Type B pancreatic cell (in vitro differentiated cells): ENCODE data around the gene TRMT44. TPM values are rescaled to one million over a fixed set of nuclear protein-coding genes. Genes with fewer than 3 reads are reported as not detected.

Experiments
- DNase-seq: peaks from one replicate; pipeline ENCODE4 v3.0.0; 2021; ENCODE audit warnings: mixed read lengths; ENCODE audit not compliant: unreplicated experiment; ENCODE audit errors: extremely low spot score
- H3K27ac Mint-ChIP-seq: 2 replicates; pipeline ENCODE4 v1.8.0; 2021; ENCODE audit warnings: mild to moderate bottlenecking, mixed read lengths
- H3K27me3 Mint-ChIP-seq: 2 replicates; pipeline ENCODE4 v1.8.0; 2021; ENCODE audit warnings: mixed read lengths
- H3K36me3 Mint-ChIP-seq: 2 replicates; pipeline ENCODE4 v1.8.0; 2021; ENCODE audit warnings: mixed read lengths
- H3K4me1 Mint-ChIP-seq: one replicate; pipeline ENCODE4 v1.8.0; 2021; ENCODE audit warnings: mixed read lengths; ENCODE audit not compliant: unreplicated experiment
- H3K4me3 Mint-ChIP-seq: 2 replicates; pipeline ENCODE4 v1.8.0; 2021; ENCODE audit warnings: mild to moderate bottlenecking, mixed read lengths
- H3K9me3 Mint-ChIP-seq: 2 replicates; pipeline ENCODE4 v1.8.0; 2021; ENCODE audit warnings: mixed read lengths
- total RNA-seq: library from RNA; stranded (reverse); gene quantifications from 2 replicates; pipeline ENCODE4 v1.2.1, GENCODE V29; 2021; ENCODE audit warnings: low replicate concordance
- TF ChIP-seq, protein P1 (sequence below): fragments of 200-600 bp; sonication (generic); conservative IDR thresholded peaks from 2 replicates; pipeline ENCODE4 v1.5.0; 2021; ENCODE audit warnings: antibody characterized with exemption, mild to moderate bottlenecking

The TRMT44 gene
- total RNA-seq, 1 donor from 2014 or later: 32.3 TPM

DNA sequence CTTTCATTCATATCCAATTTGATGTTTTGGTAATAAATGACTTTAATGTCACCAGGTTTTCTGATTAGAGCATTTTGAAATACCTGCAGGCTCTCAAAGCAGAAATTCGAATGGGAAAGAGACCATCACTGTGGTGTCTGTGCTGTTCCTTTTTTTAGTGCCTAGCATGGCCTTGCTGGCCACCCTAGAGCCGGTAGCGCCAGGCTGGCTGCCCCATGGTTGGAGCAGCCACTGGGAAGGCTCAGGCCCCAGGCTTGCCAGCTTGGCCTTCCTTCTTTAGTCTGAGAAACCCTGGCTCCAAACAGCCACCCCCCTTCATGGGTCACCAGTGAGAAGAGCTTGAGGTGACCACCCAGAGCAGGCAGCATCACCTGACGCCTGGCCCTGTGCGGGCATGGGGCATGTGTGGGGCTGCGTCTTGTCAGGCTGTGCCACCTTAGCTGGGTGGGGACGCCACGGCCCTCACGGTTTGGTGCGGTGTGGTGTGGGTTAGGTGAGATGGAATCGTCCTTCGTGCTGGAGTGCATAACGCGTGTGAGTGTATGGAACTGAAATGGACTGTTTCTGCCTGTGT, 30.0 kb downstream of the TRMT44 start:
- no peak overlapping the region for H3K27ac Mint-ChIP-seq
- peaks cover 7% of the 10 kb centered on the region for H3K4me1 Mint-ChIP-seq
- TF ChIP-seq, protein P1, sequence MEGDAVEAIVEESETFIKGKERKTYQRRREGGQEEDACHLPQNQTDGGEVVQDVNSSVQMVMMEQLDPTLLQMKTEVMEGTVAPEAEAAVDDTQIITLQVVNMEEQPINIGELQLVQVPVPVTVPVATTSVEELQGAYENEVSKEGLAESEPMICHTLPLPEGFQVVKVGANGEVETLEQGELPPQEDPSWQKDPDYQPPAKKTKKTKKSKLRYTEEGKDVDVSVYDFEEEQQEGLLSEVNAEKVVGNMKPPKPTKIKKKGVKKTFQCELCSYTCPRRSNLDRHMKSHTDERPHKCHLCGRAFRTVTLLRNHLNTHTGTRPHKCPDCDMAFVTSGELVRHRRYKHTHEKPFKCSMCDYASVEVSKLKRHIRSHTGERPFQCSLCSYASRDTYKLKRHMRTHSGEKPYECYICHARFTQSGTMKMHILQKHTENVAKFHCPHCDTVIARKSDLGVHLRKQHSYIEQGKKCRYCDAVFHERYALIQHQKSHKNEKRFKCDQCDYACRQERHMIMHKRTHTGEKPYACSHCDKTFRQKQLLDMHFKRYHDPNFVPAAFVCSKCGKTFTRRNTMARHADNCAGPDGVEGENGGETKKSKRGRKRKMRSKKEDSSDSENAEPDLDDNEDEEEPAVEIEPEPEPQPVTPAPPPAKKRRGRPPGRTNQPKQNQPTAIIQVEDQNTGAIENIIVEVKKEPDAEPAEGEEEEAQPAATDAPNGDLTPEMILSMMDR: no peak
- no peak overlapping the region for H3K4me3 Mint-ChIP-seq
- no peaks in the 10 kb centered on the region for H3K9me3 Mint-ChIP-seq
- peaks cover under 1% of the 10 kb centered on the region for H3K36me3 Mint-ChIP-seq
- no peak for DNase-seq
- no peaks in the 10 kb centered on the region for H3K27me3 Mint-ChIP-seq

- TF ChIP-seq, protein P1: no peak
- H3K27me3 Mint-ChIP-seq: no peaks in the 10 kb centered on the region
- H3K27ac Mint-ChIP-seq: no peak overlapping the region
- H3K4me3 Mint-ChIP-seq: no peak overlapping the region
- peaks cover 7% of the 10 kb centered on the region for H3K4me1 Mint-ChIP-seq
- no peak for DNase-seq
- peaks cover 4% of the 10 kb centered on the region for H3K36me3 Mint-ChIP-seq
- no peaks in the 10 kb centered on the region for H3K9me3 Mint-ChIP-seq
Observed at GRCh38 chr4:8471211-8471875, 30.8 kb downstream of the TRMT44 start.

GRCh38 chr4:8472158-8472688, 31.6 kb downstream of the TRMT44 start:
- Mint-ChIP-seq H3K27ac (peak overlapping the region; percentile 69), H3K4me1 (peaks cover 7% of the 10 kb centered on the region), H3K9me3 (no peaks in the 10 kb centered on the region), H3K36me3 (peaks cover 6% of the 10 kb centered on the region), H3K27me3 (no peaks in the 10 kb centered on the region), H3K4me3 (no peak overlapping the region)
- TF ChIP-seq, protein P1: no peak
- DNase-seq: no peak

DNA sequence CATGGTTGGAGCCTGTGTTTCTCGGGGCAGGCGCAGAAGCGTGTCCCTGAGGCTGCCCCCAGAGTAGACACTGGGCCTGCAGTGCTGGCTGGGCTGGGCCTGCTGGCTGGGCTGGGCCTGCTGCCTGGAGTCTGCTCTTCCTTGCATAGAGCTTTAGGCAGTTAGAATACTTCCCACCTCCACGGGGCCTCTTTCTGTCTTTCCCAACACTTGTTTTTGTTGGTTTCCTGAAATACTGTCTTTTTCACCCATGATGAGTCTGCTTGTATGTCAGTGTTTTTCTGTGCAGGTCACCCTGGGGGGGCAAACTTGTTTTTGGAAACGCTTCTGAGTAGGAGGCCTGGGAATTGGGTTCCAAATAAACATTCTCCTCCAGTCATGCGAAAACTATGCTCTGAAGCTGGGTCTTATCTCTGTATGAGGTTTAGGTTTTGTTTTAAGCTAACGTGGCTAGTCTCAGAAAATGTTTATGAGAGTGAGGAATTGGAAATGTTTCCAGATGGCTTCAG, 32.2 kb downstream of the TRMT44 start:
- peaks cover 7% of the 10 kb centered on the region for H3K4me1 Mint-ChIP-seq
- TF ChIP-seq, protein P1: no peak
- no peak for DNase-seq
- H3K27ac Mint-ChIP-seq: peak overlapping the region; percentile 69
- peaks cover 6% of the 10 kb centered on the region for H3K36me3 Mint-ChIP-seq
- no peaks in the 10 kb centered on the region for H3K9me3 Mint-ChIP-seq
- H3K27me3 Mint-ChIP-seq: no peaks in the 10 kb centered on the region
- H3K4me3 Mint-ChIP-seq: no peak overlapping the region

GRCh38 chr4:8473198-8473919, 32.8 kb downstream of the TRMT44 start:
- H3K4me1 Mint-ChIP-seq: peaks cover 7% of the 10 kb centered on the region
- no peak overlapping the region for H3K4me3 Mint-ChIP-seq
- TF ChIP-seq, protein P1: no peak

More at GRCh38 chr4:8473198-8473919, 32.8 kb downstream of the TRMT44 start:
- H3K9me3 Mint-ChIP-seq: no peaks in the 10 kb centered on the region
- peak overlapping the region; percentile 69 for H3K27ac Mint-ChIP-seq
- H3K36me3 Mint-ChIP-seq: peaks cover 6% of the 10 kb centered on the region
- no peaks in the 10 kb centered on the region for H3K27me3 Mint-ChIP-seq
- no peak for DNase-seq
